DND-41 (cell line): ENCODE results near the gene PDZRN4.

Source experiments
- EZH2 ChIP-seq: IDR thresholded peaks from 3 replicates; pipeline ENCODE4 v1.6.1; 2012; ENCODE audit warnings: borderline replicate concordance, low read depth, mild to moderate bottlenecking, moderate library complexity, low read length, inconsistent platforms; ENCODE audit not compliant: severe bottlenecking
- TF ChIP-seq, protein P1 (sequence below): IDR thresholded peaks from 2 replicates; pipeline ENCODE4 v1.5.1; 2012; ENCODE audit warnings: borderline replicate concordance, low read length, moderate library complexity, mild to moderate bottlenecking; ENCODE audit not compliant: poor library complexity, severe bottlenecking; ENCODE audit errors: extremely low read depth

DNA sequence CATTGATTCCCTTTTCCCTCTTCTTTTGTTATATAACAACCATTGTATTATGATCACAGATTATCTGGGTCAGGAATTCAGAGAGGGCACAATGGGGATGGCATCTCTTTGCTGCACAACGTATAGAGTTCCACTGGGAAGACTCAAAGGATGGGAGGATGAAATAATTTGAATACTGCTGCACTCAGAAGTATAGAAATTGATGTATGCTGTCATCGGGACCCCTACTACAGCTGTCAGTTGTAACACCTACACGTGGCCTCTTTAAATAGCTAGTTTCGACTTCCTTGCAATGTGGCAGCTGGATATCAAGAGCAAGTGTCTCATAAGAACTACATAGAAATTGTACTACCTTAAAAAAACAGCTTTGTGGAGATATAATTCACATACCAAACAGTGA is 408.1 kb downstream of the PDZRN4 start:
- TF ChIP-seq, protein P1, sequence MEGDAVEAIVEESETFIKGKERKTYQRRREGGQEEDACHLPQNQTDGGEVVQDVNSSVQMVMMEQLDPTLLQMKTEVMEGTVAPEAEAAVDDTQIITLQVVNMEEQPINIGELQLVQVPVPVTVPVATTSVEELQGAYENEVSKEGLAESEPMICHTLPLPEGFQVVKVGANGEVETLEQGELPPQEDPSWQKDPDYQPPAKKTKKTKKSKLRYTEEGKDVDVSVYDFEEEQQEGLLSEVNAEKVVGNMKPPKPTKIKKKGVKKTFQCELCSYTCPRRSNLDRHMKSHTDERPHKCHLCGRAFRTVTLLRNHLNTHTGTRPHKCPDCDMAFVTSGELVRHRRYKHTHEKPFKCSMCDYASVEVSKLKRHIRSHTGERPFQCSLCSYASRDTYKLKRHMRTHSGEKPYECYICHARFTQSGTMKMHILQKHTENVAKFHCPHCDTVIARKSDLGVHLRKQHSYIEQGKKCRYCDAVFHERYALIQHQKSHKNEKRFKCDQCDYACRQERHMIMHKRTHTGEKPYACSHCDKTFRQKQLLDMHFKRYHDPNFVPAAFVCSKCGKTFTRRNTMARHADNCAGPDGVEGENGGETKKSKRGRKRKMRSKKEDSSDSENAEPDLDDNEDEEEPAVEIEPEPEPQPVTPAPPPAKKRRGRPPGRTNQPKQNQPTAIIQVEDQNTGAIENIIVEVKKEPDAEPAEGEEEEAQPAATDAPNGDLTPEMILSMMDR, result no peak
- TF ChIP-seq EZH2, result no peak
